ENCODE measurements around the gene NET1.

GRCh38 chr10:5449823-5450222, 37.5 kb downstream of the NET1 start:
- TF ChIP-seq POLR2AphosphoS5 (IDR thresholded peaks at IDR 0.05; ENCODE audit: borderline replicate concordance, low read depth, low read length): no peak
- TF ChIP-seq EZH2 (IDR thresholded peaks at IDR 0.05): no peak
